Measurements from ENCODE around the gene RGS2. TPM values are rescaled to one million over a fixed set of nuclear protein-coding genes. Genes with fewer than 3 reads are reported as not detected.
A peak's percentile ranks its signal among the peaks of the same experiment; 100 is the strongest.

RGS2 gene
- total and polyA plus RNA-seq, 9 of the 15 experiments (the other 6 are each of a cell fraction or from before 2014, with no cell fraction given): 2.5 to 5.4 (median 3.8) TPM

- TF ChIP-seq NKRF (IDR thresholded peaks at IDR 0.05; ENCODE audit: borderline replicate concordance) (peak; percentile 70; the same call in 1 of the 2 replicates), CHCHD3 (CRISPR knock-in tag; IDR thresholded peaks at IDR 0.05) (no peak), HBP1 (CRISPR knock-in tag; IDR thresholded peaks at IDR 0.05) (no peak), SREBF1 (IDR thresholded peaks at IDR 0.05; ENCODE audit: borderline replicate concordance, low read depth, low read length) (no peak), SNIP1 (IDR thresholded peaks at IDR 0.05; ENCODE audit: low read depth) (no peak), FOXO4 (CRISPR knock-in tag; IDR thresholded peaks at IDR 0.05) (no peak), SAFB2 (IDR thresholded peaks at IDR 0.05; ENCODE audit: borderline replicate concordance, low read depth, low read length, severe bottlenecking) (no peak), ZNF316 (IDR thresholded peaks at IDR 0.05) (no peak), ZNF764 (CRISPR knock-in tag; IDR thresholded peaks at IDR 0.05; ENCODE audit: low read depth) (no peak), ZNF79 (CRISPR knock-in tag; IDR thresholded peaks at IDR 0.05; ENCODE audit: low read depth) (no peak), PHF20 (IDR thresholded peaks at IDR 0.05; ENCODE audit: partially characterized antibody) (peak; percentile 85), BCL6 (CRISPR knock-in tag; IDR thresholded peaks at IDR 0.05) (no peak; the same call in 1 of the 2 replicates), ARHGAP35 (IDR thresholded peaks at IDR 0.05; ENCODE audit: partially characterized antibody) (no peak), U2AF2 (optimal IDR thresholded peaks at IDR 0.05; ENCODE audit: low read depth, low read length) (no peak), YBX1 (IDR thresholded peaks at IDR 0.05) (no peak), MAFF (IDR thresholded peaks at IDR 0.05; ENCODE audit: low read length) (no peak), ZNF511 (CRISPR knock-in tag; IDR thresholded peaks at IDR 0.05) (peak; percentile 64; the same call in 1 of the 2 replicates), ZNF184 (CRISPR knock-in tag; IDR thresholded peaks at IDR 0.05) (no peak), GABPA (tag; conservative IDR thresholded peaks at IDR 0.05; ENCODE audit: low read depth) (no peak), ZNF174 (CRISPR knock-in tag; IDR thresholded peaks at IDR 0.05) (no peak), CGGBP1 (CRISPR knock-in tag; IDR thresholded peaks at IDR 0.05) (no peak), CC2D1A (IDR thresholded peaks at IDR 0.05) (no peak), KAT2B (IDR thresholded peaks at IDR 0.05; ENCODE audit: low read depth, low read length) (no peak), FUS (optimal IDR thresholded peaks at IDR 0.05; ENCODE audit: low read depth, low read length) (no peak), DACH1 (IDR thresholded peaks at IDR 0.05; ENCODE audit: partially characterized antibody) (no peak)
Measured at GRCh38 chr1:192808518-192809306, at the start of gene RGS2 (continued).
